Superior temporal gyrus (tissue), 1 donor: ENCODE results near the gene NELFE.
"Not testable (repeated sequence)": the region's sequence is repeated elsewhere in the genome, so short reads cannot be mapped to it uniquely, and the experiment has no call there.

Experiments used
- DNase-seq: peaks from one replicate; pipeline ENCODE4 v3.0.0-alpha.2; 2016; ENCODE audit errors: extremely low spot score

The NELFE gene, protein sequence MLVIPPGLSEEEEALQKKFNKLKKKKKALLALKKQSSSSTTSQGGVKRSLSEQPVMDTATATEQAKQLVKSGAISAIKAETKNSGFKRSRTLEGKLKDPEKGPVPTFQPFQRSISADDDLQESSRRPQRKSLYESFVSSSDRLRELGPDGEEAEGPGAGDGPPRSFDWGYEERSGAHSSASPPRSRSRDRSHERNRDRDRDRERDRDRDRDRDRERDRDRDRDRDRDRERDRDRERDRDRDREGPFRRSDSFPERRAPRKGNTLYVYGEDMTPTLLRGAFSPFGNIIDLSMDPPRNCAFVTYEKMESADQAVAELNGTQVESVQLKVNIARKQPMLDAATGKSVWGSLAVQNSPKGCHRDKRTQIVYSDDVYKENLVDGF

DNA sequence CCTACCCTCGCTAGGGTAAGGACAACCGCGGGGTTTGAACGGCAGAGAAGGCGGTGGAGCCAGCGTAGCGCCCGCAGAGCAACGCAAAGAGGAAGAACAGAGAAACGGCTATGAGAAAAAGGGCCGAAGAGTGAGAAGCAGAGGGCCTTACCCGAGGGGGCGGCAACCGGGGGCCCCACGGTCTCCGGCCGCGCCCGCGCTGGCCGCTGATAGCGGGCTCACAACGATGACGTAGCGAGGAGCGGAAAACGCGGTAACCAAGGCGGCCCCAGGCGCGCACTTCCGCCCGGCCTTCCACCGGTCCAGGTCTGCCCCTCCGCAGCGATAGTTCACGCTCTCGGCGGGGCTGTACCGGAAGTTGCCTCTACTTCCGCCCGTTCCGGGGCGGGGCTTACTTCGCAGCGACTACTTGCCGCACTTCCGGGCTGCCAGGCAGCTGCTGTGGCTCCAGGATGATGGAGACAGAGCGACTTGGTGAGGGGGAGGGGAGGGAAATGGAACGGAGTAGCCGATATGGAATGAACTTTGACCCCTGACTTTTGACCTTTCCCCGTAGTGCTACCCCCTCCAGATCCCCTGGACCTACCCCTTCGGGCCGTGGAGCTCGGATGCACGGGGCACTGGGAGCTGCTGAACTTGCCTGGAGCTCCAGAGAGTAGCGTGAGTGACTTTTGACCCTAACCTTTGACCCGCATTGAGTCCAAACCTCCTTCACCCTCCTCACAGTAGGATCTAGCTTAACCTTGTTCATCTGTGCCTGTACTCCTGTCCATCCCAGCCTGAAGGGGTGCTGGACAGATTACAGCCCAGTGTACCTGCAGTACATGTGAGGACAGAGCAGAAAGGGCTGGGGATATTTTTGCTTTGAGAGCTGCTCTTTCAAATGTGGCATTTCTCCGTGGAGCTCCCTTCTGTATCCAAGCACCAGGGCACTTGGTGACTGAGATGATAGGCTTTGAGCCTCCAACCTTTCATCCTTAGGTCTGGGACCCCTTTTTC lies at the start of gene NELFE, which contains the start of gene SKIC2:
Gene NELFE (minus strand): TSS at position 231 of the 999 bp plus-strand sequence. CDS start 525 bp downstream, outside the sequence.
Gene SKIC2 (plus strand): TSS at position 435 of the 999 bp plus-strand sequence. CDS start 18 bp downstream, at position 453.
- DNase-seq = peak; percentile 99

DNA sequence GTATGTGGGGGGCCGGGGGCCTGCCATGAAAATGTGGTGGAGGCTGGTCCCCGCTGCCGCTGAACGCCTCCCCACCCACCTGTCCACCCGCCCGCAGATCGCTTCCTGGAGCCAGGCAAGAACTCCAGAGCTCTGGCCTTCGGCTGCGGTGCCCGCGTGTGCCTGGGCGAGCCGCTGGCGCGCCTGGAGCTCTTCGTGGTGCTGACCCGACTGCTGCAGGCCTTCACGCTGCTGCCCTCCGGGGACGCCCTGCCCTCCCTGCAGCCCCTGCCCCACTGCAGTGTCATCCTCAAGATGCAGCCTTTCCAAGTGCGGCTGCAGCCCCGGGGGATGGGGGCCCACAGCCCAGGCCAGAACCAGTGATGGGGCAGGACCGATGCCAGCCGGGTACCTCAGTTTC lies 49.3 kb upstream of the NELFE start:
- not testable (repeated sequence) for DNase-seq

DNA sequence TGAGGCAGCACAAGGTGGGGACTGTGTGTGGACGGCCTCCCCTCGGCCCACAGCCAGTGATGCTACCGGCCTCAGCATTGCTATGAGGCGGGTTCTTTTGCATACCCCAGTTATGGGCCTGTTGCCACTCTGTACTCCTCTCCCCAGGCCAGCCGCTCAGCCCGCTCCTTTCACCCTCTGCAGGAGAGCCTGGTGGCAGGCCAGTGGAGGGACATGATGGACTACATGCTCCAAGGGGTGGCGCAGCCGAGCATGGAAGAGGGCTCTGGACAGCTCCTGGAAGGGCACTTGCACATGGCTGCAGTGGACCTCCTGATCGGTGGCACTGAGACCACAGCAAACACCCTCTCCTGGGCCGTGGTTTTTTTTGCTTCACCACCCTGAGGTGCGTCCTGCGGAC lies 48.3 kb upstream of the NELFE start:
- DNase-seq = not testable (repeated sequence)

DNA sequence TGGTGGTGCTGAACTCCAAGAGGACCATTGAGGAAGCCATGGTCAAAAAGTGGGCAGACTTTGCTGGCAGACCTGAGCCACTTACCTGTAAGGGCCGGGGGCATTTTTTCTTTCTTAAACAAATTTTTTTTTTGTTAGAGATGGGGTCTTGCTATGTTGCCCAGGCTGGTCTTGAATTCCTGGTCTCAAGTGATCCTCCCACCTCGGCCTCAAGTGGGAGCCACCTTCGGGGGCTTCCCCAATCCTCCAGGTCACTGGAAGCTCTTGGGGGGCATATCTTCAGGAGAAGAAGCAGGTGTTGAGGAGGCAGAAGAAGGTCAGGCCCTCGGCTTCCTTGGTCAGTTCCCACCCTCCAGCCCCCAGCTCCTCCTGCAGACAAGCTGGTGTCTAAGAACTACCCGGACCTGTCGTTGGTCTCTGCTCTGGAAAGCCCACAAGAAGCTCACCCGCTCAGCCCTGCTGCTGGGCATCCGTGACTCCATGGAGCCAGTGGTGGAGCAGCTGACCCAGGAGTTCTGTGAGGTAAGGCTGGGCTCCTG lies 47.3 kb upstream of the NELFE start:
- DNase-seq = not testable (repeated sequence)

DNA sequence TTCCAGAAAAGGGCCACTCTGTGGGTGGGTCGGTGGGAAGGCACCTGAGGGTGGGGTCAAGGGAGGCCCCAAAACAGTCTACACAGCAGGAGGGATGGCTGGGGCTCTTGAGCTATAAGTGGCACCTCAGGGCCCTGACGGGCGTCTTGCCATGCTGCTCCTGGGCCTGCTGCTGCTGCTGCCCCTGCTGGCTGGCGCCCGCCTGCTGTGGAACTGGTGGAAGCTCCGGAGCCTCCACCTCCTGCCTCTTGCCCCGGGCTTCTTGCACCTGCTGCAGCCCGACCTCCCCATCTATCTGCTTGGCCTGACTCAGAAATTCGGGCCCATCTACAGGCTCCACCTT lies 46.7 kb upstream of the NELFE start:
- not testable (repeated sequence) for DNase-seq

DNA sequence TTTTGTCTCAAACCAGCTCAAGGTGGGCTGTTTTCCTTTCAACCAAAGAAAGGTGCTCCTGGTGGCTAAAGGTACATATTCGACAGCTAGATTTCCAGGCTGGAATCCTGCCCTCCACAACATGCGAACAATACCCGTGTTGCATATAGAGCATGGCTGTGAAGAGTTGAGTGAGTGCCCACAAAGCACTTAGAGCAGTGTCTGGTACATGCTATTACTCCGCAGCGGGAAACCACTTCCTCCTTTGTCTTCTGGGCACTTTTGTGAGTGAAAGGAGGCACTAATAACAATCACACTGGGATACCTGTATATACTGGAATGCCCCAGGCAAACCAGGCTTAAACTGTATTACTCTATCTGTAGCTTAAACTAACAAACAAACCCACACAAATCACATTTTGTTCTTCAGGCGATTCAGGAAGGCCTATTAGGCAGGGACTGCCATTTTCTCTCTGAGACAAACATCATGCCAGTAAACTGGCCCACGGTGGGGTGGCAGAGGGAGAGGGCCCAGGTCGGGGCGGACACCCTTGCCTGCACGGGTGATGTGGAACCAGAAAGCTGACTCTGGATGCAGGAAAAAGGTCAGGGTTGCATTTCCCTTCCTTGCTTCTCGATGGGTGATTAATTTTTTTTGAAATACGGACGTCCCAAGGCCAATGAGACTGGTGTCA lies 46.2 kb upstream of the NELFE start:
- not testable (repeated sequence) for DNase-seq

DNA sequence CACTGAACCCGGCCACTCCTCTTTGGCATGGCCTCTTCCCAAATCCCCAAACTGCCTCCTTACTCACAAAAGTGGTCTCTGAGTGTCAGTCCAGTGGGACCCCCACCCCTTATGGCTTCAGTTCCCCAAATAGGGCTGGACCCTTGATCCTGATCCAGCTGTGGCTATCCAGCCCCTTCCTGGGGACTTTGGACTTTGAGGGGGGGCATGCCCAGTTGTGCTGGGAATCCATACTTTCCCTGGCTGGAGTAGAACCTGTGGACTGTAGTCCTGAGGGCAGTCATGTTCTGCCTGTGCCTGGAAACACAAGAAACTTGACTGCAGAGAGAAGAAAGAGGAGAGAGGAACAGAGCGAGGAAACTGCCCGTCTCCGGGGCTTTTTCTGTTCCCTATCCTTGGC lies 45.6 kb upstream of the NELFE start:
- DNase-seq = not testable (repeated sequence)

DNA sequence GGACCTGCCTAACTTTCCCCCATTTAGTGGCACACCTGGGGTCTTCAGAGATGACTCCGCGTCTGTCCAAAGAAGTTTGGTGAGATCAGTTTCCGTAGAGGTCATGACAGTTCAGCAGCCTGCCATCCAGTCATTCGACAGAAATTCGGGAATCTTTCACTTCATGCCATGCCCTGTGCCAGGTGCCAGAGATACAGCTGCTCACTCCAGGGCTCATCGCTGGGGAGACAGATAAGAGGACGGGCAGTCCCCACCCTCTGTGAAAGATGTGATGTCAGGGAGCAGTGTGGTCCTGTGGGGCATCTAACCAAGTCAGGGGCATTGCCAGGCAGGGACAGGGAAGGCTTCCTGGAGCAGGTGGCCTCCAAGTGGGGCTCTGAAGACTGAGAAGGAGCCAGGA lies 44.5 kb upstream of the NELFE start:
- DNase-seq = not testable (repeated sequence)

DNA sequence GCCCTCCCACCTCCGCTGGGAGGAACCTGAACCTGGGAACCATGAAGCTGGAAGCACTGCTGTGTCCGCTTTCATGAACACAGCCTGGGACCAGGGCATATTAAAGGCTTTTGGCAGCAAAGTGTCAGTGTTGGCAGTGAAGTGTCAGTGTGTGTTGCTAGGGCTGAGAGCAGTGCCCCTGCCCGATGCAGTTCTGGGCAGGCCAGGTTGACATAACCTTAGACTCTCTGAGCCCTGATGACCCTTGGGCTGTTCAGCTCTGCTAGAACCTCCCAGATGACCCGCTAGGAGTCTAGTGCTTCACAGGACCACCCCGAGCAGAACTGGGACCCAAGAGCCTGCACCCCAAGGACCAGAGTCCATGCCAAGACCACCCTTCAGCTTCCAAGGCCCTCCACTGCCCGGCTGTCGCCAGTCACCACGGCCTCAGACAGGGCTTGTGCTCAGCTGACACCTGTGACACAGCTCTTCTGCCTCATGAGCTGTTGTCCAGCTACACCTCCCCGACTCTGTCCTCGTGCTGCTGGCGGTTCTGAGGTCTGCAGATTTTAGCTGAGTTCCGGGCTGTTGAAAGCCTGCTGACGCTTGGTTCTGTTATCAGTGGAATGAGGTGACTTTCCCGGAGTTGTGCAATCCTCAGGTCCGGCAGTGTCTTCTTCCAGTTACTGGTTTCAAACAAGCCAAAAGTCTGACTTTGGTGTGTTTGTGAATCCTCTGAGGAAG lies 43.9 kb upstream of the NELFE start:
- DNase-seq = not testable (repeated sequence)

DNA sequence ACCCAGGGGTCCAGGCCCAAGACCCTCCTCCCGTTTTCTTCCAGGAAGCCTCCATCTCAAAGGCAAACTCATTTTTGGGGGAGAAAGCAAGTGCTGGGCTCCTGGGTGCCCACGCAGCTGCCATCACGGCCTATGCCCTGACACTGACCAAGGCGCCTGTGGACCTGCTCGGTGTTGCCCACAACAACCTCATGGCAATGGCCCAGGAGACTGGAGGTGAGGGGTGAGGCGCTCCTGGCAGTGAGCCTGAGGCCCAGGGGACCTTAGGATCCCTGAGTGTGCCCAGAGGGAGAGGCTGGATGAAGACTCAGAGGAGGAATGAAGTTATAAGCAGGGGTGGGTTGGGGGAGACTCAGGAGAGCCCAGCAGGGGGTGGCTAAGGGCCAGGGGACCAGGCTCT lies 37.6 kb upstream of the NELFE start:
- not testable (repeated sequence) for DNase-seq

DNA sequence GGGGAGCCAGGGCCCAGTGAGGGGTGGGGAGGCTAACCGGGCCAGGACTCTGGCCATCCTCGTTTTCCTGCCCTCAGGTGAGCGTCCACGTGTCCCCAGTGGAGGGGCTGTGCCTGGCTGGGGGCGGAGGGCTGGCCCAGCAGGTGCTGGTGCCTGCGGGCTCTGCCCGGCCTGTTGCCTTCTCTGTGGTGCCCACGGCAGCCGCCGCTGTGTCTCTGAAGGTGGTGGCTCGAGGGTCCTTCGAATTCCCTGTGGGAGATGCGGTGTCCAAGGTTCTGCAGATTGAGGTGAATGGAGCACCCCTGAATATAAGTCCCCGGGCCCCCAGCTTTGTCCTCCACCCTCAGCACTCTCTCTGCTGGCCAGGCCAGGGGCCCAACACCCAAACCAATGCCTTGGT lies 35.6 kb upstream of the NELFE start:
- not testable (repeated sequence) for DNase-seq

DNA sequence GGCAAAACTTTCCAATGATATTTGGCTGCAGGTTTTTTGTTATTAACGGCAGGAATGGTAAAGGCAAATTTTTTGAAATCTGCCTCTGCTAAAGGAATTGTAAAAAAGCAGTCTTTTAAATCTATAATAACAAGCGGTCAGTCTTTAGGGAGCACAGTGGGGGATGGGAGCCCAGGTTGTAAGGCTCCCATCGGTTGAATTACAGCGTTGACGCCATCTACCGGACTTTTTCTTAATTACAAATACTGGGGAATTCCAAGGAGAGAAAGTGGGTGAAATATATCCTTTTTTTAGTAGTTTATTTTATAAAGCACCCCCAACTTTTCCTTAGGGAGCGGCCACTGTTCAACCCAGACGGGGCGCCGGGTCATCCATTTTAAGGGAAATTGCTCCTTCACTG lies 30.6 kb upstream of the NELFE start:
- not testable (repeated sequence) for DNase-seq

DNA sequence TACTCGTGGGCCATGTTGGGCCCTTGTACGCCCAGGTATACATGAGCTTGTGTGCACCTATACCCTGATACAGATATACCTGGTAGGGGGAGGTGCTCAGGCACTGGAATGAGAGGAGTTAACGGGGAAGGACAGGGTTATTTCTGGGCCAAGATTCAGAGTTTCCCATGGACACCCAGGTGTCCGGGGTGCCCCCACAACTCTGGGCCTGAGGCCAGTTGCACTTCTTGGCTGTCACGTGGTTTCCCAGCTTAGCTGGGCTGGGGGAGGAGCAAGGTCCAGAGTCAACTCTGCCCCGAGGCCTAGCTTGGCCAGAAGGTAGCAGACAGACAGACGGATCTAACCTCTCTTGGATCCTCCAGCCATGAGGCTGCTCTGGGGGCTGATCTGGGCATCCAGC lies 23.0 kb upstream of the NELFE start, which contains the start of gene C4A:
Gene C4A (plus strand): TSS at position 314 of the 400 bp plus-strand sequence. CDS start 51 bp downstream, at position 365.
- DNase-seq = not testable (repeated sequence)

DNA sequence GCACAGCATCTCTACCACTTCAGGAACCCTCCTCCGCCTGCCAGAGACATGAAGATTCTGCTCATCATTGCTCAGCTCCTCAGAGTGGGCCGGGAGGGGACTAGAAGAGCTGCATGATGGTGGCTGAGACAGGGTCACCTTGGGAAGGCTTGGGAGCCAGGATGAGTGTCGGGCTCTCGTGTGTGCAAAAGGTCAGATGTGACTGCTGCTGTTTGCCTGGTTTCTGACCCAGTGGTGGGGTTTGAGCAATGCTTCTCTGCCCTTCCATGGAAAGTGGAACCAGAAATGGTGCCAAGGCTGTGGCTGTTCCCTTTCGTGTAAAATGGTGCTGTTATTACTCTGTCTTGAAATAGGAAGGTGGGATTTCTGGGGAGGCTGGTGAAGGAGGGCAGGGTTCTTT lies 22.2 kb upstream of the NELFE start:
- DNase-seq = not testable (repeated sequence)

DNA sequence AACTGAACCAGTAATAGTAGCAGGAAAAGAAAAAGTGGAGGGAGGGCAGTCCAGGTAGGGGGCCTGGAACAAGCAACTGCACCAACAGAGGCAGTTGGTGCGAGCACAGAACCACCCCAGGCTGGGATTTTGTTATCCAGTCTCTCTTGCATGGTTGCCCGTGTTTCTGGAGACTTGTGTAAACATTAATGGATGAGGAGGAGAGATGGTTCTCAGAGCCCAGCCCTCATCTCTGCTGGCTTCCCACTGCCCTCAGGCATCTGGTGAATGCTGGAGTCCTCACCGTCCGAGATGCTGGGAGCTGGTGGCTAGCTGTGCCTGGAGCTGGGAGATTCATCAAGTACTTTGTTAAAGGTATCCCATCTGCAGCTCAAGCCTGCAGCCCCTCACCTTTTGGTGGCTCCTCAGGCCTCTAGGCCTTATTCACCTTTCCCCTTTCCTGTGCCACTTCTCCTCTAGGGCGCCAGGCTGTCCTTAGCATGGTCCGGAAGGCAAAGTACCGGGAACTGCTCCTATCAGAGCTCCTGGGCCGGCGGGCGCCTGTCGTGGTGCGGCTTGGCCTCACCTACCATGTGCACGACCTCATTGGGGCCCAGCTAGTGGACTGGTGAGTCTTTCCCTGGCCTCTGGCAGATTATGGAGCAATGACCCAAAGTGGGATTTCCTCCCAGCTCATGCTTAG lies 21.6 kb upstream of the NELFE start:
- DNase-seq = not testable (repeated sequence)

DNA sequence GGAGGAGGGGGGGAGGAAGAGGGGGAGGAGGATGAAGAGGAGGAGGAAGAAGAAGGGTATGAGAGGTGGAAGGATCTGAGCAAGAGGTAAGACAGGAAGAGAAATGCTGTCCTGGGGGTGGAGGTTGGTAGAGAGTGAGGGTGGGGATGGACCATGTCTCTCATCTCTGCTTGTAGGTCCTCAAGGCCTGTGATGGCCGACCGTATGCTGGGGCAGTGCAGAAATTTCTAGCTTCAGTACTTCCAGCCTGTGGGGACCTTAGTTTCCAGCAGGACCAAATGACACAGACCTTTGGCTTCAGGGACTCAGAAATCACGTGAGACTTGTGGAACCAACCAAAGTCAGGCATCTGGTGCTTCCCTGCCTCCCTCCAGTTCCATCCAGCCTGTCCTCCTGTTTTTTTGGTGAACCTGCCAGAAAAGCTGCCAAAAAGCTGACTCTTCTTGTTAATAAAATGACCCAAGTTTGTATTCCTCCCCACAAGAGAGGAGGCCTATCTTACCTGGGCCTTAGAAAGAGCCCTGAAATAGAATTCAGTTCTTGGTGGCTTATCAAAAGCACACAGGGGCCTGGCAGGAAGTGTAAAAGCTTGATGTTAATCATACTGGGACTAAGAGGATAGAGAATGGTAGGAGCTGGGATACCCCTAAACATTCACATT lies 20.6 kb upstream of the NELFE start:
- DNase-seq = no peak

DNA sequence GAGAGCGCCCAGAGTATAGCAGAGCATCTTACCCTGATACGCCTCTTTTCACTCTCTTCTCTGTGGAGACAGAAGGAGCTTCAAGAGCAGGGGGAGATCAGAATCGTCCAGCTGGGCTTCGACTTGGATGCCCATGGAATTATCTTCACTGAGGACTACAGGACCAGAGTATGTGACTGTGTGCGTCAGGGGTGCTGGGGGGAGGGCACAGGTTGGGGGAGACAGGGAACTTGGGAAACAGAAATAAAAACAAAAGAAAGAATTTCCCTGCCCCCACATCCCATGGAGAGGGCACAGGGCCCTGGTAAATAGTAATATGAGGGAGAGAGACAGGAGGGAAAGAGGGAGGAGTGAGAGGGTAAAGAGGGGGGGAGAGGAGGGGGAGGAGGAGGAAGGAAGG lies 20.1 kb upstream of the NELFE start:
- no peak for DNase-seq

DNA sequence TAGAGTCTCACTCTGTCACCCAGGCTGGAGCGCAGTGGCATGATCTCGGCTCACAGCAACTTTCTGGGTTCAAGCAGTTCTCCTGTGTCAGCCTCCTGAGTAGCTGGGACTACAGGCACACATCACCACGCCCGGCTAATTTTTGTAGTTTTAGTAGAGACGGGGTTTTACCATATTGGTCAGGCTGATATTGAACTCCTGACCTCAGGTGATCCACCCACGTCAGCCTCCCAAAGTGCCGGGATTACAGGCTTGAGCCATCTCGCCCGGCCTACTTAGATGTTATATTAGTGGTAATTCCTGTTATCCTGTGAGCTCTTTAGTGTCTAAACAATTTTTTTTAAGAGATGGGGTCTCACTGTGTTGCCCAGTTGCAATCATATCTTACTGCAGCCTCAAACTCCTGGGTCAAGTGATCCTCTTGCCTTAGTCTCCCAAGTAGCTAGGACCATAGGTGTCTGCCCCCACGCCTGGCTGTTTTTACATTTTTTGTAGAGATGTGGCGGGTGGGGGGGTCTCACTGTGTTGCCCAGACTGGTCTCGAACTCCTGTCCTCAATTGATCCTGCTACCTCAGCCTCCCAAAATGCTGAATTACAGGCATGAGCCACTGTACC lies 19.2 kb upstream of the NELFE start:
- no peak for DNase-seq

DNA sequence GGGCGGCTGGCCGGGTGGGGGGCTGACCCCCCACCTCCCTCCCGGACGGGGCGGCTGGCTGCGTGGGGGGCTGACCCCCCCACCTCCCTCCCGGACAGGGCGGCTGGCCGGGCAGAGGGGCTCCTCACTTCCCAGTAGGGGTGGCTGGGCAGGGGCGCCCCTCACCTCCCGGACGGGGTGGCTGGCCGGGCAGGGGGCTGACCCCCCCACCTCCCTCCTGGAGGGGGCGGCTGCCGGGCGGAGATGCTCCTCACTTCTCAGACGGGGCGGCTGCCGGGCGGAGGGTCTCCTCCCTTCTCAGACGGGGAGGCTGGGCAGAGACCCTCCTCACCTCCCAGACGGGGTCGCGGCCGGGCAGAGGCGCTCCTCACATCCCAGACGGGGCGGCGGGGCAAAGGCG lies 17.3 kb upstream of the NELFE start:
- DNase-seq = not testable (repeated sequence)
